Smooth muscle cell of the brain vasculature (primary cell): ENCODE results near the gene ABCB8.
"Not testable (repeated sequence)": the region's sequence is repeated elsewhere in the genome, so short reads cannot be mapped to it uniquely, and the experiment has no call there.

Experiments
- DNase-seq: peaks from one replicate; pipeline ENCODE4 v3.0.0-alpha.2; 2012; ENCODE audit warnings: low read depth, low spot score

Gene ABCB8

GRCh38 chr7:151014950-151015349, 13.3 kb upstream of the ABCB8 start:
- DNase-seq = no peak

GRCh38 chr7:151015967-151016366, 12.3 kb upstream of the ABCB8 start:
- DNase-seq = no peak

- DNase-seq = no peak
Measured at GRCh38 chr7:151016505-151016904, 11.7 kb upstream of the ABCB8 start.

DNA sequence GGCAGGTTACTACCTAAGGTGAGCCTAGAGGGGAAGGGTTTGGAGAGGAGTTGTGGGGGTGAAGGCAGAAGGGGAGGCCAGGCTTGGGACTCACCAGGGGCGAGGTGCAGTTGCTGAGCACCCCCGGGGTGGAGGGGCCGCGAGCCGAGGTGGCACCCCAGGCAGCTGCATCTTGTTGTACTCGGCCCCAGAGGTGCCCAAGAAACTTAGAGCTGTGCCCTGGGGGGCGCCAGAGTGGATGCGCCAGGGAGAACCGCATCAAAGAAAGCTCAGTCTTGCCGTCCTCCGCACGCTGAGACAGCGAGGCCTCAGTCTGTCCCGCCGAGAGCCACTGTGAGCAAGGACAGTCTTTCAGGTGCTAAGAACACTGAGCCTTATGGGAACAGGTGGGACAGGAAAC, 11.3 kb upstream of the ABCB8 start:
- DNase-seq = no peak

DNA sequence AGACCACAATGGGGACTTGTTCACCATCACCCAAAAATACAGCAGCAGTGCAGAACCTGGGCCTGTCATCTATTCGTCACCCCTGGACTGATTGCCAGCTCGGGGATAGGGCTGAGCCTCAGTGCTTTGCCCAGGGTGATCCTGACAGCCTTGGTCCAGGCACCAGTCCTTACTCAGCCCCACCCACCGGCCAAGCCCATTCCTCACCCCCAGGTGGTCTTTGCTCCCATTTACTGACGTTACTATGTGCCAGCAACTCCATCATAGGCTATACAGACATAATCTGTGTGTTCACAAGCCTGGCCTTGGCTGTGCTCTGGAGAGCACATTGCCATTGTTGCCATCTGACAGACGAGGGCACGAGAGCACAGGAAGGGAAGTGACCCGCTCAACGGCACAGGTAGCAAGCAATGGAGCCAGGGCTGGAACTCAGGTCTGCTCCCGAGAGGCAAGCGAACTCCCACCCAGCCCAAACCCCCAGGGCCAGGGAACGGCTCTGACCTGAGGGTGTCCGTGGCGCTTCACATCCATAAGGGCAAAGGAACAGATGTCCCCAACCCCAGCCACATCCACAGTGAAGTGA, 10.8 kb upstream of the ABCB8 start:
- no peak for DNase-seq

- no peak for DNase-seq
Measured at GRCh38 chr7:151017953-151018420, 10.3 kb upstream of the ABCB8 start.

DNA sequence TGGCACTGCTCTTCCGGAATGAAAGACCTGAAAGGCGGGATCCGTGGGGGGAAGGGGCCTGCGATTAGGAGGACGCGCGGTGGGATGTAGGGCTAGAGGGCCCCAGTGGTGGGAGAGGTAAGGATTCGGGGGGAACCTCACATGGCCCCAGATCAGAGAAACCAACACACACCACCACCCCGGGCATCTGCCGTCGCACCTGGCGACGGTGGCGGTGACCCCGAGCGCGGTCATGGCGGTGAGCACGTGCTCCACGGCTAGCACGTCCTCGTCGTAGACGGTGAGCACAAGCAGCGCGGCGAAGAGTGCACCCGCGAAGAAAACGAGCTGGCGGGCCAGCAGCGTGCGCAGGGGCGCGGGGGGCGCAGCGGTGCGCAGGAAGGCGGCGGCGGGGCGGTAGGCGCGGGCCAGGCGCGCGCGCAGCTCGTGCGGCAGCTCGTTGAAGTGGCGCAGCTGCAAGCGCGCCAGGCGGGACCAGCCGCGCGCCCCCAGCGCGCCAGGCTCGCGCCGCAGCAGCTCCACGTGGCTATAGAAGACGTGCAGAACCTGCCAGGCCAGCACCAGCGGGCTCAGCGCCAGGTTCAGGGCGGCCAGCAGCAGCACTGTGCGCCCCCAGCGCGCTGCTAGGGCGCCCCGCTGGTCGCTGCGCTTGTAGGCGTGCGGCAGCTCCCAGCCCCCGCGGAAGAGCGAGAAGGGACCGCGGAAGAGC, 9.7 kb upstream of the ABCB8 start:
- no peak for DNase-seq

DNA sequence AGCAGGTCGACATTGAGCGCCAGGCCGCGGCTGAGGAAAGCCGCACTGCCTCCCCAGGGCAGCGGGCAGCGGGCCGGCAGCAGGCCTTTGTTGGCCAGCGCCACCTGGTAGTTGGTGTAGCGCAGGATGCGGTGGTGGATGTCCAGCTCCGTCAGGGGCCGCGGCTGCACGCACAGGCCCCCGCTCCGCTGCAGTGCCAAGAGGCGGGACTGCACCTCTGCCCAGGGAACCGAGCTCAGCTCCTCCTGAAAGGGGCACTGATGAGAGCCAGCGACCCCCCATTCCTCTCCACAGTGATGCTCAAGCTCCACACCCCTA, 9.2 kb upstream of the ABCB8 start:
- DNase-seq = no peak

DNA sequence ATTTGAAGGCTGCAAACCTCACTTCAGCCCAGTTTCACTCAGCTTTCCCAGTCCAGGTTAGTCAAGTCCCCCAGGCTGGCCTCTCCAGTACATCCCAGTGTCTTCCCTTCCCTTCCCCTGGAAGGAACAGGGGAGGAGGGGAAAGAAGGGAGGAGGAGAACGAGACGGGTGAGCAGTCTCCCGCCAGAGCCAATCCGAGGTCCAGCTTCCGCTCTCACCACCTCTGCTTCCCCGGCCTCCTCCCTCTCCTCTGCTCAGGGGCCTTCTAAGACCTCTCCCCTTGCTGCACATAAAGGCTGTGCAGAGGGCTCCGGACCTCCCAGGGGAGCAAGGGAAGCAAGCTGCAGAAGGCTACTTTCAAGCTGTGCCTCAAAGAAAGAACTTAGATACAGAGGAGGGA, 8.0 kb upstream of the ABCB8 start:
- DNase-seq = no peak

DNA sequence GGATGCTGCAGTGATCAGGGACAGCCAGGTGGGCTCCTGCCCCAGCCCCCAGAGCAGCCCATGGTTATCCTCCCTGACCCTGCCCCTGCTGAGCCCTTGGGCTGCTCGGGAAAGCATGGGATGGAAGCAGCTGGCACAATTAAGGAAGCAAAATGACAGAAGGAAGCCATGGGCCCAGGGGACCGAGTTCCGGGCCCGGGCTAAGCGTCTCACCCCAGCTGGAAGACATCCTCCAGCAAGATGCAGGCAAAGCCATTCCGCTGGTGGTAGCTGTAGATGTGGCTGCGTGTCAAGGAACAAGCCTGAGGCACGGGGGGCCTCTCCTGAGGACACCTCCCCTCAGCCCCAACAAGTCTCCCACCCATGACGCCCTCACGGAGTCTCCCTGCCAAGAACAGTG, 5.0 kb upstream of the ABCB8 start:
- no peak for DNase-seq

DNA sequence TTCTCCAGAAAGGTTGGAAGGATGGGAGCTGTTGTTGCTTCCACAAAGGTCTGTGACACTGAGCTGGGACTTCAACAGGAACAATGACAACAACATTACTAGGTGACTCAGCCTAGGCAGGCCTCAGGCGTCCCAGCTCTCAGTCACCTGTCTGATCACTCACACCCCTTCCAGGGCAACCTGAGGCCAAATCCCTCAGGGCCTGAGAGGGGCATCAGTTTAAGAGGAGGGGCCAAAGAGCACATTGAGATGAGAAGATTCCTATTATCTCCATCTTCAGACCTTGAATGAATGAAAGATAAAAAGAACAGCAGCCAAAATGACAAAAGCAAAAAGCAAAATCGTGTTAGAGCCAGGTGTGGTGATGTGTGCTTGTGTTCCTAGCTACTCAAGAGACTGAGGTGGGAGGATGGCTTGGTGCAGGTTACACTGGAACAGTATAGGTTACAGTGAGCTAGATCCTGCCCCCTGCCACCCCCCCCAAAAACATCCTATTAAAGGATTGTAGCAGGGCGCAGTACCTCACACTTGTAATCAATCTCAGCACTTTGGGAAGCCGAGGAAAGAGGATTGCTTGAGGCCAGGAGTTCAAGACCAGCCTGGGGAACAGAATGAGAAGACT, 3.7 kb upstream of the ABCB8 start, which contains the start of gene ATG9B:
TSS of gene ATG9B (minus strand) at position 60 of the 622 bp plus-strand sequence. CDS start 71 bp downstream, outside the sequence.
- no peak for DNase-seq

GRCh38 chr7:151025924-151026671, 2.2 kb upstream of the ABCB8 start:
- DNase-seq = no peak

- DNase-seq = not testable (repeated sequence)
Measured at GRCh38 chr7:151026771-151027727, 1.2 kb upstream of the ABCB8 start.

GRCh38 chr7:151027728-151028130, 521 bp upstream of the ABCB8 start:
- not testable (repeated sequence) for DNase-seq

- no peak for DNase-seq
Measured at GRCh38 chr7:151028948-151029501, 775 bp downstream of the ABCB8 start.

GRCh38 chr7:151031011-151031410, 2.8 kb downstream of the ABCB8 start:
- no peak for DNase-seq

- no peak for DNase-seq
Measured at GRCh38 chr7:151032936-151033863, 5.0 kb downstream of the ABCB8 start.

GRCh38 chr7:151033864-151034249, 5.6 kb downstream of the ABCB8 start:
- no peak for DNase-seq

DNA sequence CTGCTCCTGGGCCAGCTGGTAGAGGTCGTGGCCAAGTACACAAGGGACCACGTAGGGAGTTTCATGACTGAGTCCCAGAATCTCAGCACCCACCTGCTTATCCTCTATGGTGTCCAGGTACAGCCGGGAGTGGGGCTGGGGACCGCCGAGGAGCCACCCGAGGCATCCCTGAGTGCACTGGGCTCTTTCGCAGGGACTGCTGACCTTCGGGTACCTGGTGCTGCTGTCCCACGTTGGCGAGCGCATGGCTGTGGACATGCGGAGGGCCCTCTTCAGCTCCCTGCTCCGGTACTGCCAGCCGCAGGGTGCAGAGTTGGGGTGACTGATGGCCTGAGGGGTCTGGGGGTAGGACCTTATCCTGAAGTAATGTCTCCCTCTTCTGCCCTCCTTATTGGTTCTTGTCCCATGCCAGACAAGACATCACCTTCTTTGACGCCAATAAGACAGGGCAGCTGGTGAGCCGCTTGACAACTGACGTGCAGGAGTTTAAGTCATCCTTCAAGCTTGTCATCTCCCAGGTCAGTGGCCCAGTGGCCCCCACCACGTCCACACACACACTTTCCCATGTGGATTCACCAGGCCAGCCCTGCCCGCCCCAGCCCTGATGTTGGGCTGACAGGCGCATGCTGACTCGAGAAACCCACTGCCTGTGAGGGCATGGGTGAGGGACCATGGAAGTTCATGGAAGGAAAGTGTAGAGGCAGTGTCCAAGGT, 6.2 kb downstream of the ABCB8 start:
- no peak for DNase-seq
